Heart left ventricle (tissue), 16 donors: ENCODE measurements around the gene RBMS2. TPM values are rescaled to one million over a fixed set of nuclear protein-coding genes. Genes with fewer than 3 reads are reported as not detected.
"Not testable (repeated sequence)": the region's sequence is repeated elsewhere in the genome, so short reads cannot be mapped to it uniquely, and the experiment has no call there.

Source experiments
- ATAC-seq, 4 donors: fragments of 200-7000 bp; cut with Tn5 transposase; one replicate each; pipeline ENCODE4 v1.9.1; 2020 to 2022; ENCODE audit warnings: moderate library complexity in 4 of 4, mild to moderate bottlenecking in 3 of 4, moderate number of reproducible peaks in 1 of 4
- DNase-seq, 5 donors: peaks; one replicate each; pipeline ENCODE4 v3.0.0-alpha.2; 2020
- H3K27ac ChIP-seq, 12 donors: fragments of 200-600 bp; sonication (generic) in 4 of 12; one replicate each; pipeline versions ENCODE4 v1.5.0 to v1.8.0; 2016 to 2022; ENCODE audit warnings: mild to moderate bottlenecking in 2 of 12
- H3K27me3 ChIP-seq, 9 donors: fragments of 200-600 bp; sonication (generic) in 2 of 9; one replicate each; pipeline versions ENCODE4 v1.5.1 to v1.8.0; 2016 to 2022; ENCODE audit warnings: mild to moderate bottlenecking in 3 of 9
- H3K36me3 ChIP-seq, 9 donors: fragments of 200-600 bp; sonication (generic) in 2 of 9; one replicate each; pipeline versions ENCODE4 v1.5.0 to v1.8.0; 2018 to 2022; ENCODE audit warnings: mild to moderate bottlenecking in 2 of 9
- H3K4me1 ChIP-seq, 12 donors: fragments of 200-600 bp; sonication (generic) in 4 of 12; one replicate each; pipeline versions ENCODE4 v1.5.0 to v1.8.0; 2016 to 2022; ENCODE audit warnings: mild to moderate bottlenecking in 3 of 12
- H3K4me3 ChIP-seq, 12 donors: fragments of 200-600 bp; sonication (generic) in 4 of 12; one replicate each; pipeline versions ENCODE4 v1.5.0 to v1.8.0; 2017 to 2022; ENCODE audit warnings: mild to moderate bottlenecking in 9 of 12, moderate library complexity in 4 of 12
- H3K9me3 ChIP-seq, 12 donors: fragments of 200-600 bp; sonication (generic) in 4 of 12; one replicate each; pipeline versions ENCODE4 v1.5.0 to v1.8.0; 2016 to 2022; ENCODE audit warnings: mild to moderate bottlenecking in 1 of 12
- CTCF ChIP-seq, 12 donors: fragments of 200-600 bp; sonication (generic) in 4 of 12; IDR thresholded peaks; one replicate each; pipeline versions ENCODE4 v1.5.0 to v1.8.0; 2018 to 2022; ENCODE audit warnings: antibody characterized with exemption in 12 of 12, mild to moderate bottlenecking in 5 of 12
- POLR2A ChIP-seq, 2 donors: fragments of 450-650 bp; IDR thresholded peaks; one replicate each; pipeline ENCODE4 v1.6.1; 2017; ENCODE audit warnings: antibody characterized with exemption in 2 of 2, mild to moderate bottlenecking in 2 of 2, moderate library complexity in 2 of 2
- WGBS, 4 donors: extraction: QIAGEN DNeasy Blood & Tissue Kit in 2 of 4; methylation state at CpG; one replicate each; pipeline versions ENCODE4 v1.1.5 to v1.1.7; 2013 to 2018; 5-methylcytosine and 5-hydroxymethylcytosine counted together
- intact Hi-C, 10 donors: fragments of 100-400 bp; cut with DNase I; formaldehyde crosslinking; loops; one replicate each; pipeline versions ENCODE4 v1.11.1 to v1.14.2; 2022
- polyA plus RNA-seq, 2 donors: library from polyadenylated mRNA; stranded (reverse); fragments of 200-250 nt; gene quantifications; one replicate each; pipeline ENCODE4 v1.2.3, GENCODE V29; 2013
- total RNA-seq, 9 donors: library from RNA; depleted of rRNA in 2 of 9; stranded (reverse); fragments of >200 nt in 2 of 9; fragmentation: NEBNext Ultra II Directional in 3 of 9; extraction: Animal tissue kit (Norgen Biotek cat#: 25700) in 3 of 9; gene quantifications; one replicate each; pipeline versions ENCODE4 v1.1.0 to v1.2.4, GENCODE V29; 2016 to 2023
- donor health status: ischemic (EF 13 %, LVEDD 7.1; RV severe dilation, severe dysfunction).
- donor health status: healthy with polysubstance abuse.
- donor health status: DM: no; HTN: yes; CAD: no.
- donor health status: DM: no; HTN: no; CAD: no.
- donor health status: ischemic (EF 25% LVEDD 6.9; RV normal size, moderate dysfunction).
- donor health status: ischemic (EF 25% LVEDD 5.7; RV mildly dilated, moderate dysfunction).
- donor health status: healthy.
- donor health status: DM: yes; HTN: yes; CAD: no.
- donor health status: ischemic (EF 35%, LVEDD 5.7; RV mildly dilated, moderate dysfunction).
- donor health status: nonischemic (EF 11% LVEDD 7.7; RV severe dilation, severe dysfunction).
- donor health status: DM: yes; HTN: yes; CAD: no.
- donor health status: PGD.
- donor health status: ischemic (EF 29% LVEDD 5.4; RV normal size, mild dysfunction).
- donor health status: nonischemic (EF 23%, LVEDD 6.1; RV moderate dilation, normal function).

RBMS2 gene
- total and polyA plus RNA-seq, 11 donors = 8.8 to 37.3 (median 29.1) TPM

GRCh38 chr12:56568146-56568545 is 46.5 kb downstream of the RBMS2 start:
- DNase-seq (no peak), ATAC-seq (no peak)
- intact Hi-C loops = loop anchor here in 1 of 10 donors (5.0 kb wide), 1 partner anchor 41 kb away; no protein-coding TSS in a partner anchor
- WGBS, 4 donors = 60 to 75% (median 68%) methylated on average over 1 of the region's 1 CpG
- no peak for TF ChIP-seq CTCF (IDR thresholded peaks at IDR 0.05)
- peaks cover 0 to 73% (median 16%) of the 10 kb centered on the region in 9 donors for H3K36me3 ChIP-seq
- H3K4me1 ChIP-seq = peaks cover 4 to 66% (median 40%) of the 10 kb centered on the region in 12 donors
- peak overlapping the region in 8 of 12 donors; percentile 20 to 93 (median 74) for H3K27ac ChIP-seq
- H3K9me3 ChIP-seq = no peaks in the 10 kb centered on the region
- no peaks in the 10 kb centered on the region for H3K27me3 ChIP-seq
- no peak overlapping the region for H3K4me3 ChIP-seq

GRCh38 chr12:56571121-56571520 is 49.5 kb downstream of the RBMS2 start:
- Histone ChIP-seq H3K9me3 (no peaks in the 10 kb centered on the region), H3K4me3 (no peak overlapping the region), H3K36me3 (peaks cover 0 to 76% (median 25%) of the 10 kb centered on the region in 9 donors), H3K4me1 (peaks cover 4 to 55% (median 31%) of the 10 kb centered on the region in 12 donors), H3K27ac (peak overlapping the region; percentile 4 to 93 (median 54)), H3K27me3 (no peaks in the 10 kb centered on the region)
- ATAC-seq = peak in 3 of 4 donors; percentile 29 to 43 (median 31)
- TF ChIP-seq POLR2A (IDR thresholded peaks at IDR 0.05) = no peak
- TF ChIP-seq CTCF (IDR thresholded peaks at IDR 0.05) = no peak
- WGBS, 4 donors = 63 to 75% (median 68%) methylated on average over 4 of the region's 4 CpGs
- DNase-seq = peak in 1 of 5 donors; percentile 20
- intact Hi-C loops = loop anchor here in 1 of 10 donors (10.0 kb wide), 1 partner anchor 64 kb away; the partner anchor contains the start of gene BAZ2A

GRCh38 chr12:56572288-56572687 is 50.7 kb downstream of the RBMS2 start:
- ATAC-seq = no peak
- WGBS, 4 donors = 71 to 80% (median 75%) methylated on average over 1 of the region's 1 CpG
- no peak for TF ChIP-seq POLR2A (IDR thresholded peaks at IDR 0.05)
- TF ChIP-seq CTCF (IDR thresholded peaks at IDR 0.05) = no peak
- peaks cover 0 to 84% (median 27%) of the 10 kb centered on the region in 9 donors for H3K36me3 ChIP-seq
- no peaks in the 10 kb centered on the region for H3K27me3 ChIP-seq
- H3K27ac ChIP-seq = peak overlapping the region in 1 of 12 donors; percentile 37
- DNase-seq = no peak
- H3K9me3 ChIP-seq = no peaks in the 10 kb centered on the region
- peaks cover 0 to 44% (median 21%) of the 10 kb centered on the region in 12 donors for H3K4me1 ChIP-seq
- intact Hi-C loops = loop anchor here in 5 of 10 donors (2.0 to 10.0 kb wide), 5 partner anchors 51 to 63 kb away; partner anchors contain the start of genes BAZ2A (in 1 of the 5) and RBMS2 (in 1 of the 5)
- H3K4me3 ChIP-seq = no peak overlapping the region

- intact Hi-C loops = loop anchor here in 3 of 10 donors (1.0 to 10.0 kb wide), 3 partner anchors 61 to 63 kb away; partner anchors contain the start of gene BAZ2A (in 1 of the 3)
- Histone ChIP-seq H3K4me3 (no peak overlapping the region), H3K27me3 (no peaks in the 10 kb centered on the region), H3K4me1 (peaks cover 0 to 36% (median 11%) of the 10 kb centered on the region in 12 donors), H3K9me3 (no peaks in the 10 kb centered on the region), H3K36me3 (peaks cover 0 to 77% (median 29%) of the 10 kb centered on the region in 9 donors), H3K27ac (no peak overlapping the region)
- ATAC-seq (no peak), DNase-seq (no peak)
- WGBS, 4 donors = 67 to 76% (median 68%) methylated on average over 2 of the region's 2 CpGs
- TF ChIP-seq POLR2A (IDR thresholded peaks at IDR 0.05) (no peak), CTCF (IDR thresholded peaks at IDR 0.05) (no peak)
These were observed 52.6 kb downstream of the RBMS2 start for GRCh38 chr12:56574210-56574609.

DNA sequence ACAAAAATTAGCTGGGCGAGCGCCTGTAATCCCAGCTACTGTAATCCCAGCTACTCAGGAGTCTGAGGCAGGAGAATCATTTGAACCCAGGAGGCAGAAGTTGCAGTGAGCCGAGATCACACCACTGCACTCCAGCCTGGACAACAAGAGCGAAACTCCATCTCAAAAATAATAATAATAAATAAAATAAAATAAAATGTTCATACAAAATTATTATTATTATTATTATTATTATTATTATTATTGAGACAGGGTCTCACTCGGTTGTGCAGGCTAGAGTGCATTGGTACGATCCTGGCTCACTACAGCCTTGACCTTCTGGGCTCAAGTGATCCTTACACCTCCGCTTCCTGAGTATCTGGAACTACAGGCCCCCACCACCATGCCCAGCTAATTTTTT is 55.6 kb downstream of the RBMS2 start:
- not testable (repeated sequence) for H3K9me3 ChIP-seq, H3K27me3 ChIP-seq, H3K27ac ChIP-seq, DNase-seq, H3K4me3 ChIP-seq, ATAC-seq
- 87 to 96% (median 94%) methylated on average over 7 of the region's 7 CpGs for WGBS, 4 donors
- intact Hi-C loops = loop anchor here in 1 of 10 donors (10.0 kb wide), 1 partner anchor 58 kb away; the partner anchor contains the start of gene BAZ2A
- peaks cover 0 to 15% (median 0%) of the 10 kb centered on the region in 12 donors for H3K4me1 ChIP-seq
- H3K36me3 ChIP-seq = peaks cover 0 to 83% (median 42%) of the 10 kb centered on the region in 9 donors
